ENCODE results near the gene PLA2G6. TPM values are rescaled to one million over a fixed set of nuclear protein-coding genes. Genes with fewer than 3 reads are reported as not detected.
A peak's percentile ranks its signal among the peaks of the same experiment; 100 is the strongest.

PLA2G6 gene
- total and polyA plus RNA-seq, 5 experiments from 2014 or later, result 2.6 to 186 (median 7.2) TPM

- ATAC-seq, result no peak
- no peak overlapping the region for H3K27ac Mint-ChIP-seq
These were observed 112.8 kb downstream of the PLA2G6 start for GRCh38 chr22:38068641-38069371.

GRCh38 chr22:38067761-38068360 lies 113.8 kb downstream of the PLA2G6 start:
- Mint-ChIP-seq H3K27ac (no peak overlapping the region), H3K9me3 (no peaks in the 10 kb centered on the region), H3K27me3 (no peaks in the 10 kb centered on the region), H3K4me3 (no peak overlapping the region), H3K4me1 (peaks cover 0 to under 1% (median 0%) of the 10 kb centered on the region in 4 donors), H3K36me3 (peaks cover 0 to 70% (median 24%) of the 10 kb centered on the region in 3 donors)
- ATAC-seq (no peak), DNase-seq (no peak)
- POLR2A ChIA-PET, result interaction anchor here (0.6 kb wide), 1 partner anchor 70 kb away, joined by 3 read pairs; no protein-coding TSS in a partner anchor

More at GRCh38 chr22:38068641-38069371, 112.8 kb downstream of the PLA2G6 start:
- Mint-ChIP-seq H3K36me3 (peaks cover 0 to 69% (median 26%) of the 10 kb centered on the region in 3 donors), H3K9me3 (no peaks in the 10 kb centered on the region), H3K27me3 (no peaks in the 10 kb centered on the region), H3K4me3 (no peak overlapping the region), H3K4me1 (no peaks in the 10 kb centered on the region)
- POLR2A ChIA-PET, result no interaction called here
- no peak for DNase-seq

- DNase-seq (no peak), ATAC-seq (no peak)
- H3K4me3 Mint-ChIP-seq, result no peak overlapping the region
- POLR2A ChIA-PET, result interaction anchor here (0.6 kb wide), 1 partner anchor 71 kb away, joined by 3 read pairs; no protein-coding TSS in a partner anchor
- H3K9me3 Mint-ChIP-seq, result no peaks in the 10 kb centered on the region
- H3K27ac Mint-ChIP-seq, result no peak overlapping the region
- H3K4me1 Mint-ChIP-seq, result peaks cover 3 to 5% (median 3%) of the 10 kb centered on the region in 4 donors
- H3K36me3 Mint-ChIP-seq, result peaks cover 0 to 71% (median 22%) of the 10 kb centered on the region in 3 donors
- H3K27me3 Mint-ChIP-seq, result no peaks in the 10 kb centered on the region
These were observed 114.6 kb downstream of the PLA2G6 start for GRCh38 chr22:38067028-38067415.

GRCh38 chr22:38066381-38067027 lies 115.1 kb downstream of the PLA2G6 start:
- Mint-ChIP-seq H3K4me1 (peaks cover 3 to 6% (median 4%) of the 10 kb centered on the region in 4 donors), H3K4me3 (no peak overlapping the region), H3K9me3 (no peaks in the 10 kb centered on the region), H3K27ac (no peak overlapping the region), H3K27me3 (no peaks in the 10 kb centered on the region), H3K36me3 (peaks cover 0 to 77% (median 25%) of the 10 kb centered on the region in 3 donors)
- no peak for ATAC-seq
- POLR2A ChIA-PET, result no interaction called here
- no peak for DNase-seq

- POLR2A ChIA-PET, result no interaction called here
- Mint-ChIP-seq H3K4me1 (peaks cover 3 to 6% (median 4%) of the 10 kb centered on the region in 4 donors), H3K27me3 (no peaks in the 10 kb centered on the region), H3K9me3 (no peaks in the 10 kb centered on the region), H3K4me3 (no peak overlapping the region), H3K27ac (peak overlapping the region in 1 of 10 donors; percentile 41), H3K36me3 (peaks cover 0 to 74% (median 21%) of the 10 kb centered on the region in 3 donors)
- ATAC-seq (no peak), DNase-seq (no peak)
These were observed 116.1 kb downstream of the PLA2G6 start for GRCh38 chr22:38065539-38065938.

GRCh38 chr22:38062791-38063190 lies 118.8 kb downstream of the PLA2G6 start:
- DNase-seq, result no peak
- POLR2A ChIA-PET, result no interaction called here
- Mint-ChIP-seq H3K4me3 (no peak overlapping the region), H3K9me3 (no peaks in the 10 kb centered on the region), H3K27me3 (no peaks in the 10 kb centered on the region), H3K27ac (peak overlapping the region in 1 of 10 donors; percentile 3), H3K36me3 (peaks cover 0 to 70% (median 25%) of the 10 kb centered on the region in 3 donors), H3K4me1 (peaks cover 6 to 12% (median 12%) of the 10 kb centered on the region in 4 donors)
- no peak for ATAC-seq

Other genes starting within 250 kb of the PLA2G6 start
- gene C22orf23, start 228.2 kb downstream of the PLA2G6 start, total RNA-seq, result not detected
- not detected for gene C22orf23, start 228.2 kb downstream of the PLA2G6 start, polyA plus RNA-seq
- gene POLR2F, start 228.1 kb downstream of the PLA2G6 start, total RNA-seq, result 10 to 100 TPM; 38.0 to 40.7 TPM
- 100 to 1,000 TPM; 129 to 172 (median 145) TPM for gene POLR2F, start 228.1 kb downstream of the PLA2G6 start, polyA plus RNA-seq
- not detected for gene SOX10, start 197.3 kb downstream of the PLA2G6 start, total RNA-seq
- gene SOX10, start 197.3 kb downstream of the PLA2G6 start, polyA plus RNA-seq, result not detected
- gene PICK1, start 124.4 kb downstream of the PLA2G6 start, total RNA-seq, result 10 to 100 TPM; 24.1 to 28.8 TPM
- gene PICK1, start 124.4 kb downstream of the PLA2G6 start, polyA plus RNA-seq, result 1 to 10 TPM; 4.5 to 7.7 (median 6.6) TPM
- not detected for gene SLC16A8, start 97.6 kb downstream of the PLA2G6 start, total RNA-seq
- gene SLC16A8, start 97.6 kb downstream of the PLA2G6 start, polyA plus RNA-seq, result not detected
- 1 to 10 TPM; 2.2 to 2.7 TPM for gene BAIAP2L2, start 71.1 kb downstream of the PLA2G6 start, total RNA-seq
- gene BAIAP2L2, start 71.1 kb downstream of the PLA2G6 start, polyA plus RNA-seq, result not detected
- 1 to 10 TPM; 5.5 to 6.2 TPM for gene MAFF, start 20.2 kb upstream of the PLA2G6 start, total RNA-seq
- gene MAFF, start 20.2 kb upstream of the PLA2G6 start, polyA plus RNA-seq, result 1 to 10 TPM; 2.6 to 3.3 (median 3.0) TPM
- gene TMEM184B, start 91.2 kb upstream of the PLA2G6 start, total RNA-seq, result 10 to 100 TPM; 25.5 to 26.8 TPM
- gene TMEM184B, start 91.2 kb upstream of the PLA2G6 start, polyA plus RNA-seq, result 10 to 100 TPM in 1 of 3 donors, 1 to 10 TPM in 2; 5.1 to 13.0 (median 5.4) TPM
- 100 to 1,000 TPM; 113 to 116 TPM for gene CSNK1E, start 135.6 kb upstream of the PLA2G6 start, total RNA-seq
- gene CSNK1E, start 135.6 kb upstream of the PLA2G6 start, polyA plus RNA-seq, result 10 to 100 TPM in 2 of 3 donors, 1 to 10 TPM in 1; 9.1 to 16.1 (median 15.0) TPM